IMR-90 (cell line): Measurements from ENCODE around the gene ENKUR. TPM values are rescaled to one million over a fixed set of nuclear protein-coding genes. Genes with fewer than 3 reads are reported as not detected.

Experiments used
- ATAC-seq: fragments of 200-7000 bp; cut with Tn5 transposase; 2 replicates; pipeline ENCODE4 v1.9.1; 2020; ENCODE audit warnings: low read depth, mild to moderate bottlenecking, moderate library complexity
- BruUV-seq: library from RNA; stranded (reverse); fragments of 400-500 nt; replicated peaks from 2 replicates; lab custom pipeline; 2021; lab: Mats Ljungman, UMichigan
- CTCF ChIA-PET: fragments of 300-600 bp; formaldehyde crosslinking; extraction: SDS; loops from one replicate; lab custom pipeline; 2021; ENCODE audit warnings: antibody characterized with exemption; lab: Yijun Ruan, JAX
- POLR2A ChIA-PET: fragments of 300-600 bp; sonication (Branson Sonifier 250); formaldehyde crosslinking; loops from one replicate; lab custom pipeline; 2022; ENCODE audit warnings: antibody characterized with exemption; ENCODE audit not compliant: unreplicated experiment; lab: Charles Lee
- DNase-seq: peaks from one replicate; pipeline ENCODE4 v3.0.0; 2013
- H2AFZ ChIP-seq: replicated peaks from 2 replicates; pipeline ENCODE3; 2013; ENCODE audit warnings: low read length, mild to moderate bottlenecking; ENCODE audit not compliant: poor library complexity
- H2AK5ac ChIP-seq: 2 replicates; pipeline ENCODE4 v1.6.1; 2013; ENCODE audit warnings: low read depth, low read length, inconsistent platforms
- H2AK9ac ChIP-seq: replicated peaks from 2 replicates; pipeline ENCODE3; 2013; ENCODE audit warnings: mild to moderate bottlenecking, low read depth, low read length, moderate library complexity; ENCODE audit not compliant: poor library complexity
- H2BK120ac ChIP-seq: 2 replicates; pipeline ENCODE4 v1.6.1; 2013; ENCODE audit warnings: low read depth, low read length, inconsistent platforms
- H2BK15ac ChIP-seq: 3 replicates; pipeline ENCODE4 v1.6.1; 2013; ENCODE audit warnings: low read depth, low read length, inconsistent platforms
- H2BK20ac ChIP-seq: 2 replicates; pipeline ENCODE4 v1.6.1; 2013; ENCODE audit warnings: low read depth, mild to moderate bottlenecking, inconsistent platforms, low read length, moderate library complexity
- H2BK5ac ChIP-seq: 2 replicates; pipeline ENCODE4 v1.6.1; 2013; ENCODE audit warnings: mild to moderate bottlenecking, low read depth, low read length, inconsistent platforms; ENCODE audit not compliant: poor library complexity, severe bottlenecking
- H3K14ac ChIP-seq: replicated peaks from 2 replicates; pipeline ENCODE4 v1.6.1; 2013; ENCODE audit warnings: low read depth, low read length, inconsistent platforms
- H3K18ac ChIP-seq: 2 replicates; pipeline ENCODE4 v1.6.1; 2013; ENCODE audit warnings: low read depth, low read length, control low read depth
- H3K23ac ChIP-seq: 2 replicates; pipeline ENCODE4 v1.6.1; 2013; ENCODE audit warnings: low read depth, low read length, inconsistent platforms
- H3K27ac ChIP-seq: 2 replicates; pipeline ENCODE4 v1.5.1; 2013; ENCODE audit warnings: mild to moderate bottlenecking, control low read depth, low read length; ENCODE audit not compliant: insufficient read depth
- H3K27me3 ChIP-seq: 2 replicates; pipeline ENCODE4 v1.6.1; 2013; ENCODE audit warnings: low read length; ENCODE audit not compliant: control insufficient read depth, insufficient read depth
- H3K36me3 ChIP-seq: 2 replicates; pipeline ENCODE4 v1.6.1; 2013; ENCODE audit warnings: low read length, mixed read lengths; ENCODE audit not compliant: control insufficient read depth, insufficient read depth
- H3K4ac ChIP-seq: 2 replicates; pipeline ENCODE4 v1.6.1; 2013; ENCODE audit warnings: low read depth, low read length, inconsistent platforms
- H3K4me1 ChIP-seq: 2 replicates; pipeline ENCODE4 v1.6.1; 2013; ENCODE audit warnings: low read length, mixed read lengths; ENCODE audit not compliant: control insufficient read depth, insufficient read depth
- H3K4me2 ChIP-seq: 2 replicates; pipeline ENCODE4 v1.6.1; 2013; ENCODE audit warnings: low read depth, mild to moderate bottlenecking, control low read depth, low read length, moderate library complexity
- H3K4me3 ChIP-seq: 2 replicates; pipeline ENCODE4 v1.5.1; 2013; ENCODE audit warnings: low read depth, mild to moderate bottlenecking, control low read depth, low read length, moderate library complexity; ENCODE audit not compliant: insufficient read depth
- H3K56ac ChIP-seq: 2 replicates; pipeline ENCODE4 v1.6.1; 2013; ENCODE audit warnings: low read length, inconsistent platforms; ENCODE audit not compliant: insufficient read depth; ENCODE audit errors: extremely low read depth
- H3K79me1 ChIP-seq, 2 experiments: 2 replicates each; pipeline ENCODE4 v1.6.1; 2013; ENCODE audit warnings: low read length in 2 of 2, inconsistent platforms in 1 of 2, low read depth in 1 of 2
- H3K9ac ChIP-seq: 2 replicates; pipeline ENCODE4 v1.6.1; 2013; ENCODE audit warnings: low read depth, low read length, control low read depth
- H3K9me1 ChIP-seq: 2 replicates; pipeline ENCODE4 v1.6.1; 2013; ENCODE audit warnings: low read length, inconsistent platforms; ENCODE audit not compliant: insufficient read depth
- H3K9me3 ChIP-seq: 2 replicates; pipeline ENCODE4 v1.6.1; 2013; ENCODE audit warnings: low read length; ENCODE audit not compliant: control insufficient read depth, insufficient read depth
- H4K20me1 ChIP-seq: 2 replicates; pipeline ENCODE4 v1.6.1; 2013; ENCODE audit warnings: low read length, inconsistent platforms; ENCODE audit not compliant: insufficient read depth
- H4K5ac ChIP-seq: 2 replicates; pipeline ENCODE4 v1.6.1; 2013; ENCODE audit warnings: mild to moderate bottlenecking, low read depth, low read length, control low read depth
- H4K8ac ChIP-seq, 2 experiments: 2 replicates each; pipeline ENCODE4 v1.6.1; 2013; ENCODE audit warnings: low read depth in 2 of 2, low read length in 2 of 2, control low read depth in 1 of 2, inconsistent platforms in 1 of 2
- H4K91ac ChIP-seq: 2 replicates; pipeline ENCODE4 v1.6.1; 2013; ENCODE audit warnings: low read depth, low read length, inconsistent platforms; ENCODE audit not compliant: insufficient read depth
- MAFK ChIP-seq: IDR thresholded peaks from 2 replicates; pipeline ENCODE4 v1.6.1; 2012; ENCODE audit warnings: low read depth, low read length, improper control_type of control experiment
- NFE2L2 ChIP-seq: fragments of 150-350 bp; IDR thresholded peaks from 2 replicates; pipeline ENCODE4 v1.6.1; 2016; ENCODE audit warnings: low read depth, mild to moderate bottlenecking, low read length
- POLR2A ChIP-seq: IDR thresholded peaks from 2 replicates; pipeline ENCODE4 v1.6.1; 2012; ENCODE audit warnings: mild to moderate bottlenecking, low read depth, low read length
- SMC3 ChIP-seq: fragments of 150-350 bp; IDR thresholded peaks from 2 replicates; pipeline ENCODE4 v1.6.1; 2016; ENCODE audit warnings: low read depth, mild to moderate bottlenecking, antibody characterized with exemption, low read length, moderate library complexity
- WGBS, 2 experiments: methylation state at CpG; one replicate each; pipeline versions ENCODE4 v1.1.5 to v1.1.7; 2013; ENCODE audit warnings: missing lambda C conversion rate in 2 of 2; ENCODE audit not compliant: insufficient read length in 1 of 2; ENCODE audit errors: extremely low coverage in 2 of 2; 5-methylcytosine and 5-hydroxymethylcytosine counted together
- dilution Hi-C: fragments of 300-500 bp; cut with HindIII; formaldehyde crosslinking; loops from one replicate; pipeline ENCODE4 v1.14.3; 2018; ENCODE audit warnings: low sequenced_read_pairs; ENCODE audit not compliant: unreplicated experiment
- in situ Hi-C: fragments of 300-500 bp; cut with MboI; formaldehyde crosslinking; loops from 3 replicates; pipeline ENCODE4 v1.14.3; 2019; ENCODE audit warnings: low sequenced_read_pairs, inconsistent platforms, mixed read lengths
- intact Hi-C: fragments of 100-400 bp; cut with micrococcal nuclease; formaldehyde crosslinking; loops from 2 replicates; pipeline ENCODE4 v1.10.0; 2022
- polyA plus RNA-seq, 3 experiments: library from polyadenylated mRNA; depleted of rRNA; stranded (reverse); fragments of >200 nt; gene quantifications; 2 replicates each; pipeline ENCODE4 v1.2.3, GENCODE V29; 2012; ENCODE audit warnings: low replicate concordance in 1 of 3
- total RNA-seq: library from RNA; depleted of rRNA; stranded (reverse); fragments of >200 nt; gene quantifications from 2 replicates; pipeline ENCODE4 v1.2.3, GENCODE V29; 2012

The ENKUR gene
- total and polyA plus RNA-seq, 2 of the 4 experiments (the other 2 are of a cell fraction): not detected

- Histone ChIP-seq H3K23ac (no peak overlapping the region), H4K8ac (no peak overlapping the region), H3K9me1 (peaks cover 3% of the 10 kb centered on the region; the same call in 1 of the 2 replicates), H3K56ac (no peak overlapping the region), H3K27me3 (no peaks in the 10 kb centered on the region), H2AFZ (no peak overlapping the region), H4K91ac (no peak overlapping the region), H2BK20ac (no peak overlapping the region), H3K14ac (no peak overlapping the region), H3K4me3 (no peak overlapping the region), H4K5ac (no peak overlapping the region), H3K18ac (no peak overlapping the region), H3K9ac (no peak overlapping the region), H2BK5ac (no peak overlapping the region), H3K27ac (no peak overlapping the region), H2BK15ac (no peak overlapping the region), H4K20me1 (no peaks in the 10 kb centered on the region), H3K9me3 (no peaks in the 10 kb centered on the region), H3K4me2 (no peak overlapping the region), H3K4ac (no peak overlapping the region), H2BK120ac (no peak overlapping the region), H2AK5ac (no peak overlapping the region), H2AK9ac (no peak overlapping the region), H3K36me3 (no peaks in the 10 kb centered on the region), H3K79me1 (no peaks in the 10 kb centered on the region), H3K4me1 (no peaks in the 10 kb centered on the region)
- in situ Hi-C loops (loop anchor here (10.0 kb wide), 1 partner anchor 348 kb away; no protein-coding TSS in a partner anchor), dilution Hi-C loops (no loop called here), intact Hi-C loops (no loop called here)
- ATAC-seq (no peak), DNase-seq (no peak)
- POLR2A ChIA-PET: no interaction called here
- WGBS, 2 experiments: no CpG with 5 or more reads among the region's 1 CpG
- BruUV-seq: no TSS peak
- CTCF ChIA-PET: interaction anchor here (0.8 kb wide), 1 partner anchor 340 kb away, joined by 3 read pairs; no protein-coding TSS in a partner anchor
- TF ChIP-seq POLR2A (no peak), SMC3 (no peak), MAFK (no peak), NFE2L2 (no peak)
Observed at GRCh38 chr10:24982319-24983112, 33.4 kb downstream of the ENKUR start.
